Activated CD4-positive, alpha-beta T cell treated with anti-CD3 and anti-CD28 coated beads, Interleukin-2, amount 50 U/mL, for 1 hour (primary cell): ENCODE measurements around the gene ROPN1L.

Source experiments
- DNase-seq: peaks from one replicate; pipeline ENCODE4 v3.0.0-alpha.2; 2020

Gene ROPN1L

DNA sequence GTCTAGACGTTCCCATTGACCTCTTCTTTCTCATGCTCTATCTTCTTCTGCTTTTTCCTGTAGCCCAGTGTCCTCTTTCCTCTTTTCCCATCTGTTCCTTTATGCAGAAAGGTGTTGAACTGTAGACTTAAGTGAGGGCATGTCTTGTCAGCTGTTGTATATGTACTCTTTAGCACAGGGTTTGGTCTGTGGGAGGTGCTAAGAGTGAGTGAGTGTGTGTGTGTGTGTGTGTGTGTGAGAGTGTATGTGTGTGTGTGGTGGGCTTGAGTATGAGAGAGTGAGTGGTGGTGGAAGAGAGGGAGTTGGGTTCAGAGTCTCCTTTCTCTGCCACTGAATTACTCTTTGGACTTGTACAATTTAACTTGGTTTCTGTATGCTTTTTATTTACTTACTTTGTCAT lies 10.3 kb upstream of the ROPN1L start:
- DNase-seq = no peak

DNA sequence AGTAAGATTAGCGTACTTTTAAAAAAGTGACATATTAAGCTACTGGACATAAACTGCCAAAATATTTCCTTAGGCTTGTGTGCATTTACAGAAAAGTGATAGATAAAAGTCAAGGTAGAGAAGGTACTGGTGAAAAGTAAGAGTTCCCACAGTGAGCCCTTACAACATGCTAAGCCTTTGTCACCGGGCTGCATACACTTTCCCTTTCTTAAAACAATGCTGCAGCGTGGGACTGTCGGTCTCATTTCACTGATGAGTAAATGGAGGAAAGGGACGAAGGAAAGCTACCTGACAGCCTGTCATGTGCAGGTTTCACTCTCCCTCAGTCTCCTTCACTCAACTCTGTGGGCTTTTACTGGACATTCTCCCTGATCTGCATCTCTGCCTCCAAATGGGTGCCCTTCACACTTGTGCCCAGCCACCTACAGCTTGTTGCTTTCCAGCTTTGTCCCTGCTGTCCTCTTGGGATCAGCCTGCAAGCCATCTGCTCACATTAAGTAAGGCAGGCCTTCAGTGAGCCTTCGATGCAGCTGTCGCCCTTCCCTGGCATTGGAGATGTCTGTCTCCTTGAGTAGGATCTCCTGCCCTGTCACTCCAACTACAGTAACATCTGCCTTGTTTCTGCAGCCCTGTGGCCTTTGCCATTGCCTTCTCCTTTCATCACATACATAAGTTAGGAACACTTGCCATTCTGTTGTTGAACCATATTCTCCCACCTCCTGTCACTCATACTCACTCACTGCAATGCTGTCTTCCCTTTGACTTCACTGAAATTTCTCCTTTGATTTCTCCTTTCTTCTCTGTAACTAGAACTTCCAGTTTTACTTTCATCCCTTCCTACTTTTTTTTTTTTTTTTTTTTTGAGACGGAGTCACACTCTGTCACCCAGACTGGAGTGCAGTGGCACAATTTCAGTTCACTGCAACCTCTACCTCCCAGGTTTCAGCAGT lies 9.3 kb upstream of the ROPN1L start:
- DNase-seq = no peak

DNA sequence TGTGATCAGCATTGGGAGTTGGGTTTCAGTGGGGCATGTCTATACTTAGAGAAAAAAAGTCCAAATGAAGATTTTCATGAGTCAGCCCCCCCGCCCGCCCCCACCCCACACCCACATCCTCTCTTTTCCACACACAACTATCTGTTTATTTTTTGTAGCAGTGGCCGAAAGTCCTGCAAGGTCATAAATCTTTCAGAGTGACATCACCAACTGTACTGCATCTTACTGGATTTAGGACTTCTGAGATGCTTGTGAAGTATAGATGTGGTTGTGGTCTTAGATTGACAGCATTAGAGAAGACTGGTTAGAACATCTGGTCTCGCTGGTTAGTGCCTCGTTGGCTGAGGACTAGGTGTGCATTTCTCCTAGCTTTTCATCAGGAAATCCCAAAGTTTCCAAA lies 7.3 kb upstream of the ROPN1L start:
- DNase-seq = no peak

DNA sequence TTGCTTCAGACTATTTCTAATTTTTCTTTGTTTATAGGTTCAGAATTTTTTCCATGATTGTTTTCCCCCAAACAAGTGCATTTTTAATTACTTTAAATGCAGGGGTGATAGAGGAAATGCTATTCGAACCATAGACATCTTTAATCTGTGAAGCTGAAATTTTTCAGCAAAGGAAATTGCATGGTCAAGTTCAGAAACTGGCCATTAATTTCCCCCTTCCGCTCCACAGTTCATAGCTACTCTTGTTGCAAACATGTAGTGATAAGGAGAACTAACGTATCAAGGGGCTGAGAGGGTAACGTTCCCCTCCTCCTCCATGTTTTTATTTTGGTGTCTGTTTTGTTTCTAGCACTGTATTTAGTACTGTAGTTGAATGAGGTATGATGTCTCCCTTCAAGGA lies 3.4 kb upstream of the ROPN1L start:
- DNase-seq = no peak

DNA sequence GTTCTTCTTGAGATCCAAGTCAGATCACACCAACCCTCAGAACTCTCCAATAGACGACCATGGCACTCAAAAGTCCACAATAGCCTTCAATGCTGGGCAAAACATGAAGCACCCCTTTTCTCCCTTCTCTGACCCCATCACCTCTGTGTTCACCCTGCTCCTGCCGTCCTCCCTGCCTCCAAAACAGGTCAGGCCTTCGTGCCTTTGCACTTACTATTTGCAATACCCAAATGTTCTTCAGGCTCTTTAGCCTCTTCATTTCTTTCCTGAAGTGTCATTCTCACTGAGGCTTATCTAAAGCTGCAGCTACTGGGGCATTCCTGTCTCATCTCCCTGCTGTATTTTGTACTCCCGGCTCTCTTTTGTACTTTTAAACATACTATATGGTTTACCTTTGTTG lies 2.0 kb upstream of the ROPN1L start:
- no peak for DNase-seq

DNA sequence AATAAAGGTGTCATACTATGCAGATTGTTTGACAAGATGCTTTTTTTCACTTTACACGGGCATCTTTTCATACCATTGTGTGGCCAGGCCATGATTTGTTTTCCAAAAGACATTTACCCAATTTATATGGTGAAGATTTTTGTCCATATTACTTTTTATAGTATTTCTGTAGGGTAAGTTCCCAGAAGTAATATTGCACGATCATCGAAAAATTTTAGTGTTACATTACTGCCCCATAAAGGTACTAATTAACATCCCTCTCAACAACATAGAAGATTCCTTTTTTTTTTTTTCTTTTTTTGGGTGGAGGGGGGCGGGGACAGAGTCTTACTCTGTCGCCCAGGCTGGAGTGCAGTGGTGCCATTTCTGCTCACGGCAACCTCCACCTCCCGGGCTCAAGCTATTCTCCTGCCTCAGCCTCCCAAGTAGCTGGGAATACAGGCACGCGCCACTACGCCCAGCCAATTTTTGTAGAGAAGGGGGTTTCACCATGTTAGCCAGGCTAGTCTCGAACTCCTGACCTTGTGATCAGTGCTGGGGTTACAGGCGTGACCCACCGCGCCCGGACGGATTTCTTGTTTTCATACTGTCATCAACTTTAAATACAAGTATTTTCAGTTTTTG lies 1.2 kb upstream of the ROPN1L start:
- DNase-seq = no peak

DNA sequence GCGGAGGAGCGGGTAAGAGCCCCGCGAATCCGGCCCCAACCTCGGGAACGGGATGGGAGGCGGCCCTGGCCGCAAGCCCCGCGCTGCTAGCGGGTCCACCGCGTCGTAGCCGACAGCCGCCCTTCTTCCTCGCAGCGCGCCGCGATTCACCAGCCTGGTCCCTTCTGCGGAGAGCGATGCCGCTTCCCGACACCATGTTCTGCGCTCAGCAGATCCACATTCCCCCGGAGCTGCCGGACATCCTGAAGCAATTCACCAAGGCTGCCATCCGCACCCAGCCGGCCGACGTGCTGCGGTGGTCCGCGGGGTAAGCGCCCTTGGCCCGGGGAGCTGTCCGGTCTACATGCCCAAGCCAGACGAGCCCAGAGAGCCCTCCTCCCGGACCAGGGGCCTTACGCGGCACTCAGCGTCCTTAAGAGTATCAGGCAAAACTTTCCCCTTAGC lies 335 bp downstream of the ROPN1L start:
- no peak for DNase-seq

DNA sequence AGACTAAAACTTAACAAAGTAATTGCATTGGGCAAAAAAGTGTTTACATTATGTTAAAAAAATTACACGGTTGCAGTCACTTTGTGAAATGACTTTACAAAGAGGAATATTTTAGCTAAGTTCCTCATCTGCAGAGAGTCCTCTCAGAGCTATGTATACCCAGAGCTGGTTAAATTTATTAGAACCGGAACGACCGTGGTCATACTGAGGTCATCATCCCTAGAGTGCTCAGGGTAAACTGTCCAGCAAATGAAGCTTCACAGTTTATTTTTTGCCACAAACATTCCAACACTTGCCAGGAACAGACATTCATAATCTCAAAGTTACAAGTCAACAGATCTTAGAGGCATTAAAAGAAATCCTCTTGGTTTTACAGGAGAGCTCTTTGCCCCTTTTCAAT lies 897 bp downstream of the ROPN1L start:
- DNase-seq = no peak

DNA sequence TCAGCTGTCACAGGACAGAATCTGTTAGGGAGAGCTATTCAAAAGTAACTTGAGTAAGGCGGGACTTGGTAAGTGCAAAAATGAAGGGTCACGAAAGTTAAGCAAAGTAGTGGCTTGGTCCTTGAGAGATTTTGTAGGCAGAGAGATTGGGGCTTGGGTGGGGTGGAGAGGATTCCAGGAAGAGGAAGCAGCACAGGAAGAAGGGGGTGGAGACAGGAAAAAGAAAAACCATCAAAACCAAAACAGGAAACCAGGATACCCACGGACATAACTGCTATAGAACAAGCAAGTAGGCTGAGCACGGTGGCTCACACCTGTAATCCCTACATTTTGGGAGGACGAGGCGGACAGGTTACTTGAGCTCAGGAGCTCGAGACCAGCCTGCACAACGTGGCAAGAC lies 3.7 kb downstream of the ROPN1L start:
- DNase-seq = no peak

DNA sequence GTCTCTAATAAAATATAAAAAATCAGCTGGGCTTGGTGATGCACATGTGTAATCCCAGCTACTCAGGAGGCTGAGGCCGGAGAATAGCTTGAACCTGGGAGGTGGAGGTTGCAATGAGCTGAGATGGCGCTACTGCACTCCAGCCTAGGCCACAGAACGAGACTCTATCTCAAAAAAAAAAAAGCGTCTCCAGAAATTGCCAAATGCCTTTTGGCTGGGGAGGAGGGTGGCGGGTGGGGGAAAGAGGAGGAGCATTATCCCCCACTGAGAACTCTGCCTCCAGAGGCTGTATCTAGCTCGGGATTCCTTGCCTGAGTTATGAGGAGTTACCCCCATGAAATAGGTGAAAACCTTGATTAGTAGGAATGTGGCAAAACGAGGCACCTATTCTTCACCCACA lies 4.8 kb downstream of the ROPN1L start:
- no peak for DNase-seq

DNA sequence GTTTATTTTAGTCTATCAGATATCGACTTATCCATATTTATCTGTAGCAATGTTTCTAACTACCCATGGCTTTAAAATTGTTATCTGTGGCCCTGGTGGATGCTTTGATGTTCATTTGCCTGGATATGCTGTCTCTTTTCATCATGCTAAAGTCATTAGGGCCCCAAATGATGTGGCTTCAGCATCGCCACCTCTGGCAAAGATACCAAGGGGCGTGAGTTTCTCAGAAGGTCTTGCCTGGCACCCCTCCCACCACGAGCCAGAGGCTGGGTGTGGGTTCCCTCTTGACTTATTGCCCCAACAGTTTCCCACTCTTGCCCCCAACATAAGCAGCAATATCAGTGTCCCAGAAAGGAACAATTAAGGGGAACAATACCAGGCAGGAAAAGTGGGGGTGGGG lies 5.4 kb downstream of the ROPN1L start:
- no peak for DNase-seq

DNA sequence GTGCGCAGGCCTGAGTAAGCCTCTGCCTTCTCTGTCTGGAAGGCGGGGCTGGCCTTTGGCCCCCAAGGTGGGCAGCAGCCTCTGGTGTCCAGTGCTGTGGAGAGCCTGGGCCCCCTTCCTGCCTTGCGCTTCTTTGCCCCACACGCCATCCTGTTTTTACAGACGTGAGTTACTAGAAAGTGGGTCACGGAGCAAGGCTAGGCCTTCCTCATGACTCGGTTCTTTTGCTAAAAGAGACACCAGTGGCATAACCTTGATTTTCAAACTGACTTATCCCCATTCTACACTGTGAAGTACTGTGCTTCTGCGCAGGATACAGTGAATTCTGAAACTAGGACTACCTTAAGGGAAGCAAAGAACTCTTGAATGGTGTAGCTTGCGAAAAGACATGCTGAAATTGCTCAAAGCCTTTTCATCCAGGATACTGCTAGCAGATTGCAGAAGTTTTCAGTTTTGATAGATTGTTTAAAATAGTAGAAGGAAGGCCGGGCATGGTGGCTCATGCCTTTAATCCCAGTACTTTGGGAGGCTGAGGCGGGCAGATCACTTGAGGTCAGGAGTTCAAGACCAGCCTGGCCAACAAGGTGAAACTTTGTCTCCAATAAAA lies 7.2 kb downstream of the ROPN1L start:
- no peak for DNase-seq

DNA sequence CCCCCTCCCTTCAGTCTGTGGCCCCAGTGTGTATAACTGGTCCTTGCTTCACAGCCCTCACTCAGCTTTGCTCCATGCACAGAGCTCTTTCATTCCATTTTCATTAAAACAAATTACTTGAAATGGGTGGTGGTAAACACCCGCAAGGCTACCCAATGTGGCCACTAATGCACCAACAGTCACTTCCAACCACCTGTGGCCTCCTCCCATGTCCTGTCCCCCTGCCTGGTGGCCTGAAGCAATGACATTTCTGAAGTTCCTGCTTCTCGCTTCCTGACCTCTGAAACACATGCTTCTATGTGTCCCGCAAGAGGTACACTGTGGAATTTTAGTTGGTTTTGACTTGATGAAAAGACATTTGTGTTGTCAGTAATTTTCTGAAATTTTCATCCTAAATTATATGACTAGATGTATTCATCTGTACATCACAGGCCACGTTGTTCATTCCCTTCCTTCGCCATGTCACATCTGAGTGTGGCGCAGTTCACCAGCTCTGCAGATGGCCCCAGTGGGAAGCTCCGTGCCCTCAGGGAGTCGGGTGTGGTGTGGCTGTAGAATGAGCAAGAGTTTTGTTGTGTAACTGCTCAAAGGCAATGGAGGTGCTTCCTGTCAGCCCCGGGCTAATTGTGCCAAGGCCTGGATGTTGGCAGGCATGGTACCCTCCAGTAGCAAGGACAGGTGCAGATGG lies 9.6 kb downstream of the ROPN1L start:
- DNase-seq = no peak

DNA sequence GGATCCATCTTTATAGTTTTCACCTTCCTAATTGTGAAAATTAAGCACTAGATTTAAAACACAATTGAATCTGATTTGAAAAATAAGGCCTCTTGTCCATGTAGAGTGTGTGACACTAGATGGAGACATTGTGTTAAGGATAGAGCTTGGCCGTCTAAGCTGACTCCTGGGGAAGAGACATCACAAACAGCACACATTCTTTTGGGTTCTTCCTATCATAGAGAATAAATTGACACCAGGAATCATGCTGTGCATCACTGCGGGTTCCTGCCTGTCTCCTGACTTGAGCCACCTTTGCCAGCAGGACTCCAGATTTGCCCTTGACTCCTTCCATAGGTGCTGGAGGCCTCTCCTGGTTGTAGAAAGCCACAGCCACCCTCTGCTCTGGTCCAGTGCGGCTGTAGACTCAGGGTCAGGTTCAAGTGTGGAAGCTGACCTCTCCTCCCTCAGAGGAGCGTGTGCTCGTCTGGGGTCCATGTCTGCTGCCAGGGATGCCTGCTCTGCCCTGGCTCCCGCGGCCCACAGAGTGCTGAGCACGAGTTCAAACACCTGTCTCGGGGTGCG lies 11.2 kb downstream of the ROPN1L start:
- DNase-seq = no peak

DNA sequence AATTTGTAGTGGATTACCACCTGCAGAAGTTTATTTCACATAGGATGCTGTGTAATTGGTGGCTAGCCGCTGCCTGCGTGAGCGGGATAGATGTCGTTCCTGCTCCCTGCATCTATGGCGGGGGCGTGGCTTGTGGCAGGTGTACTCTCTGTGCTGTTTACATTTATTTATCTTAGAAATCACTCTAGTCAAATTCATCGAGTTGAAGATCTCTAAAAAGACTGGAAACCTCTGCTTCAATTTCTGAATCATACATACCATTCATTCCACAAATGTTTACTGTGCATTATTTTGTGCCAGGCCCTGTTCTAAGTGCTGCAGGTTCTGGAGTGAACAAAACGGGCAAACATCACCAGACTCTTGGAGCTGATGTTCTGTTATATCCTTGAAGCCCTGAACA lies 11.9 kb downstream of the ROPN1L start:
- no peak for DNase-seq

DNA sequence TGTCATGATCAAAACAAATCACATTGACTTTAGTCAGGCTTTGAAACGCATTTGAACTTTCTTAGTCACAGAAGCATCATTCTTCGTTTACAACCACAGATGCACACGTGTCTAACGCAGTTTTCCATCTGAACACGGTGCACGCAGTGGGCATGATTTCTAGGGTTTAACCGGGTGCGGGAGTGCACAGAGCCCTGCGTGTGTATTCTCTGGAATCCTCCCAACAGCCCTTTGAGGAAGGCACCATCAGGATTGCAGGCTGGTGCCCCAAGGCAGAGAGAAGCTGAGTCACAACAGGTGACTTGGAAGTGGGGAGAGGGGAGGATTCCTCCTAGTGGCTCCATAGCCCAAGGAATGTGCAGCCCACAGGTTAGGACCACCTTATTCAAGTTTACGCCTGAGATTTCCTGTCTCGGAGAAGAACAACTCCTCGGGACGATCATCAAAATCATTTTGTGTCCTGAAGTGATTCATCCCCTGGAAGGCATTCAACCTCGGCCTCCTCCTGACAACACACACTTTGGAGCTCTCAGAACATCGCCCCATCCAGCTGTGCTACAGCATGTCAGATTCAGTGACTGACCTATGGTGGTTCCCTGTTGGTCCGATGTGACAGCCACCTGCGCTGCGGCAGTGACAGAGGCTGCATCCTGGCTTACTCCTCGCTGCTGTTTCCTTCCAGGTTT lies 13.1 kb downstream of the ROPN1L start:
- DNase-seq = no peak

DNA sequence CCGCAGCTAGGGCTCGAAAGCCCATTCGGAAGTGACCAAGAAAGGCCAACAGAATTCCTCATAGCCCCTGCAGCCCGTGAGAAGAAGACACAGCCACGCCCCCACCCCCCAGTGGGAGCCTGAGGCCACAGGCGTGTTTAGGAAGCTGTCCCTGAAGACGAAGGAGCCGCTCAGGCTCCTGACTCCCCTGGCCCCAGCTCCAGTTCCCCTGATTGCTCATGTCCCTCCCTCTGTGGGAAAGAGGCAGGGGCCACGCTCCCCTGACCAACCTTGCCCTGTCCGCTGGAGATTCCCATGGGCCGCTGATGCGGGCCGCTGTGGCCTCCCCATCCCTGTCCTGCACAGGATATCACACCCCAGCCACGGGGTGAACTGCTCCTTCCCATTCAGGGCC lies 13.6 kb downstream of the ROPN1L start:
- DNase-seq = no peak

DNA sequence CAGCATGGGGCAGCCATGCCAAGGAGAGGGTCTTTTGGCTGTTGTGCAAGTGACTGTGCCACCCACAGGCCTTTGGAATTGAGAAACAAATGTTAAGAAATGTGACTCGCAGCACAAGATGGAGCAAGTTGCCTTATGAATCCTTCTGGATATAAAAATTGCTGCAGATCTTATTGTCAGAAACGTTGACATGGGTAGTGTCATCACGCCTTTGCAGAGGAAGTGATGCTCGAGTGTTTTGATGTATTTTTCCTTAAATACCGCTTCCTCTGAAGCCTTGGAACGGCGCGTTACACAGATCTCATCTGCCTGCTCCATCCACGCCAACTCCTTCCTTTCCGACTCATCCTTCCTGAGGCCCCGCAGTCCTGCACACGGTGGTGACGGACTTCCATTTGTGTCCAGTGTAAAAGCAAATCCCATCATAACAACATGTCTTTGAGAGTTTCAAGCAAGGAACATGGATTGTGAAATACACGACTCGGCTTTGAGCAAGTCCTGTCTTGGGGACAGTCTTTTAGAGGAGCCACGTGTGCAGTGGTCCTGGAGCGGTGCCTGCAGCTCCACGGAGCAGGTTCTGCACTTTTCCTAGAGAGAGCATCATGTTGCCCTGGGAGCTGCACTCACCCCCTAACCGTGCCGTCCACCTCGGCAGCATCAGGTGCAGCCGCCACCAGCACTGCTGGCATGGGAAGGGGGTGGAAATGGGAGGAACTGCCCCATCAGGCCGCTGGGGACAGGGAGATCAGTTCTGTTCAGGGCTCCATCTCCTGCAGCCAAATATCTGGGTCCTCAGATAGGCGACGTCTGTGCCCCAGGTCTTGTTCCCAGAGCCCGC lies 15.1 kb downstream of the ROPN1L start:
- no peak for DNase-seq

DNA sequence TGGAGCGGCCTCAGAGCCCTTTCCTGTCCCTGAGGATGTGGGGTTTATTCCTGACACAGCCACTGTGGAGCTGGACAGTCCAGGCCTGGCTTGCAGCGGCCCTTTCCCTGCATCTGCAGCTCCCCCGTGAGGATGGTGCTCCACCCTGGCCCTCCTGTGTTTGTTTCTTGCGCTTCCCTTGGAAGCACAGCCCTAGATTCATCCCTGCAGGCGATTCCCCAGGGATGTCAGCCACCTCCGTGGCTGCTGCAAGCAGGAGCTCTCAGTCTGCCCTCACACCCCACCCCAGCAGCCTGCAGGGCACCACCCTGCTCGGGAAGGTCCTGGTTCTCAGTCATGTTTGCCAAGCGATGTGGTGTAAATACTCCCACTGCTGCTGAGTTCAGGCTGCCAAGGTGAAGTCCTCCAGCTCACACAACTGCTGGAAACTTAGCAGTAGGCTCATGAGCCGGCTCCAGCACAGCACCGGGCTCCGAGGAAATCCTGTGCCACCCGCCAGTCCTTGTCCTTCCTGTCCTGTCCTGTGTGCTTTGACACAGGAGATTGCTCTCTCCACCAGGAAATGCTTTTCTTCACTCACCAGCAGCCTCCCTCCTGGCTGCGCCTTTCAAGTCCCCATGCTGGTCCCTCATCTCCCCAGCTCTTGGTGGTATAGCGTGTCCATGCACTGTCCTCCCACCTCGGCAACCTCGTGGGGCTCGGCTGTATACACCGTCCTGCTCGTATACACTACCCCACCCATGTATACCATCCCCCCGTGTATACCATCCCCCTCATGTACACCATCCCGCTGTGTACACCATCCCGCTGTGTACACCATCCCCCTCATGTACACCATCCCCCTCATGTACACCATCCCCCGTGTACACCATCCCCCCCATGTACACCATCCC lies 16.2 kb downstream of the ROPN1L start:
- DNase-seq = no peak
